ENCODE measurements around the gene PCSK5.

Gene PCSK5

GRCh38 chr9:76203373-76203772 is 312.9 kb downstream of the PCSK5 start:
- DNase-seq: no peak

- no peak for DNase-seq
These were observed 316.3 kb downstream of the PCSK5 start for GRCh38 chr9:76206821-76207220.

DNA sequence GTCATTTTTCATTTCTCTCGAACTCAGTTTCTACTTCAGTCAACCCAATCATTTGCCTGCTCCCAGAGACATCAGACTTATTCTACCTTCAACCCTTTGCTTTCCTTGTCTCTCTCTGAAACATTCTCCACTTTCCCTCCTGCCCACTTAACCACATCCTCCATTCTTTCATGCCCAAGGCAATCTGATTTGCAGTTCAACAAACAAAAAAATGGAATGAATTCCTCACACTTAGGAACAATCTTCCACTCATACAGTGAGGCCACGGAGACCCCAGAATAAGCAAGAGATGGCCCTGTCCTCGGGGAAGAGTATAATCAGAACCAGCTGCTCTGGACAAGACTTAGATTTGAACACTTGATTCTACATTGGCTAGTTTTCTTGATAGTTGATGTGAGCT is 323.3 kb downstream of the PCSK5 start:
- no peak for DNase-seq

GRCh38 chr9:76215066-76215465 is 324.6 kb downstream of the PCSK5 start:
- DNase-seq: no peak

DNA sequence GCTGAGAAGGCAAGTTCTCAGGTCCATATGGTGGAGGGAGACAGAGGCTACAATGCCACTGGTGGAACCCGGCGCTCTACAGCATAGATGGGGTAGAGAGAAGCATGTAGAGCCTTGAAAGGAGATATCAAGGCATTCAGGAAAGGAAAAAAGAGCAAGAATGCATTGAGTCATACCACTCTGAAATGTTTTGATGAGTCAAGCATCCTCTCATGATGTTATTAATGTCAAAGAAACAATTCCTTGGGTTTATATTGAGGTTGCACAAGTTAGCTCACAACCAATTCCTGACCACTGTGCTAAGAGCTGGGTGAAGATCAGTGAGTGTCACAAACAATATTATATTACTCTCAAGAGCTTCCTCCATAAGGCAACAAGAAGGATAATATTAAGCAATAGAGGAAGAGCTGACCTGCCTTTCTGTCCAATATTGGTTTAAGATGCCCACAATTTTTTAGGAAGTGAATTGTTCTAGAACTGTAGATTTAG is 325.7 kb downstream of the PCSK5 start:
- DNase-seq: no peak

GRCh38 chr9:76218117-76218885 is 327.8 kb downstream of the PCSK5 start:
- DNase-seq: no peak

DNA sequence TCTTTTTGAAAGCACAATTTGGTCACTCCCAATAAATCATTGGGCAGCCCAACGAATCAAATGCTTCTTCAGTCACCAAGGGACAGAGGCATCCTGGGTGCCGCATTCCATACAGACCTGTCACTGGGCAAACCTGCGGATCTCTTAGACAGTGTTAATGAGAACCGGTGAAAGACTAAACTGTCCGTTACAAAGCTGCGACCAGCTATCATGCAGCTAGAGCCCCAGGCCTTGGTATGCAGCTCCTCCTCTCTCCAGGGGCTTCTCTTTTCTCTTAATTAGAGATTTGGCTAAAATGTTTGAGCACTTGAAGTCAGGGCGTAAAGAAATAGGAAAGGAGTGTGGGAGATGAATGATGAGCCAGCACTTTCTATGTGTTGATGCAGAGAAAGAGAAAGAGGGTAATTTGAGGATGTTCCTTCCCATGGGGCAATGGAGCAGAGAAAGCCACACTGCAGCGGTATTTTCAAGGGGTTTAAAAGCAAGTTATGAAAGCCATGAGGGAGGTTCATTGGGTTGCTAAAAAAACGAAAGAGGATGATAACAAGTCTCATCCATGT is 328.5 kb downstream of the PCSK5 start:
- no peak for DNase-seq

- DNase-seq: no peak
These were observed 329.2 kb downstream of the PCSK5 start for GRCh38 chr9:76219560-76220151.

DNA sequence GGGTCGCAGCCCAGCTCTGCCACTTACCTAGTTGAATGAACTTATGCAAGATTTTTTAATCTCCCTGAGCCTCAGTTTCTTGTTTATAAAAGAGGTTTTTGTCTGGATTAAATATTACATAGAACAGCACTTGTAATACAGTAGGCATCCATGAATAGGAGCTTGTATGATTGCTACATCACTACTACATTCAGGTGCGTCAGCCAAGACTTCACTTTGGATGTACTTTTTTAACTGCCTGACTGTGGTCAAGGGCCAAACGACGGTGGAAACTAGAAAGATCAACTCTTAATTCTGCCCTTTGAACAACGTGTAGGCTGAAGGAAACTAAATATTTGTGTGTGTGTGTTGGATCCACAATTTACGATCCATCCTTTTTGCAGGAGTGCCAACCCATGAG is 330.9 kb downstream of the PCSK5 start:
- no peak for DNase-seq

DNA sequence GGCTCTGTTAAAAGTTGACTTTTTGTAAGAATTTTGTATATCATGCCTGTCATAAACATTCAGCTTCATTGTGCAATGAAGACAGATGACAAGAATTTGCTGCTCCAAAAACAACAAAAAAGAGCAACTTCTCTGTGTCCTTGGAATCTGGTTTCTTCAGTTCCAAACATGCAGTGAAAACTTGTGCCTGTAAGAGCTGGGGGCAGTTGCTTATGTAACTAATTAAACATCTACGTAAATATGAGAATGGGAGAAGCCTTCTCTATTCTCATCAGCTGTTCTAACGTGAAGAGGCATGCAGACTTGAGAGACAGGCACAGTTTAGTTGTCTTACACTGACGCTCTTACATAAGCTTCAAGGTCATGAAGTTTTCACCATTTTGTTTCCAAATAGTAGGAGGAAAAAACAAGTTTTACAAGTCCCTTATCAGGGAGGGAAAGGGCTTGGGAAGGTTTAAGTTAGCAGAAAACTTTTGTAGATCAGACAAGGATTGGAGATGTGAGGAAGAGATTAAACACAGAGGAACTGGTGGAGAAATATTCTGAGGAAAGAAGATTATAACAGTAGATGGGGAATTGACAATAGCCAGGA is 333.4 kb downstream of the PCSK5 start:
- DNase-seq: no peak

- no peak for DNase-seq
These were observed 336.7 kb downstream of the PCSK5 start for GRCh38 chr9:76227156-76227555.

DNA sequence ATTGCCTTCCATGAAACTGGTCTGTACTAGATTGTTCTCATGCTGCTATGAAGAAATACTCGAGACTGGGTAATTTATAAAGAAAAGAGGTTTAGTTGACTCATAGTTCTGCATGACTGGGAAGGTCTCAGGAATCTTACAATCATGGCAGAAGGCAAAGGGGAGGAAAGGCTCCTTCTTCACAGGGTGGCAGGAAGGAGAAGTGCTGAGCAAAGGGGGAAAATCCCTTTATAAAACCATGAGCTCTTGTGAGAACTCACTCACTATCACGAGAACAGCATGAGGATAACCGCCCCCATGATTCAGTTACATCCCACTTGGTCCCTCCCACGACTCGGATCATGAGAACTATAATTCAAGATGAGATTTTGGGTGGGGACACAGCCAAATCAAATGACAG is 340.5 kb downstream of the PCSK5 start:
- no peak for DNase-seq

- DNase-seq: no peak
These were observed 342.5 kb downstream of the PCSK5 start for GRCh38 chr9:76232861-76233489.

- no peak for DNase-seq
These were observed 350.1 kb downstream of the PCSK5 start for GRCh38 chr9:76240578-76240977.

DNA sequence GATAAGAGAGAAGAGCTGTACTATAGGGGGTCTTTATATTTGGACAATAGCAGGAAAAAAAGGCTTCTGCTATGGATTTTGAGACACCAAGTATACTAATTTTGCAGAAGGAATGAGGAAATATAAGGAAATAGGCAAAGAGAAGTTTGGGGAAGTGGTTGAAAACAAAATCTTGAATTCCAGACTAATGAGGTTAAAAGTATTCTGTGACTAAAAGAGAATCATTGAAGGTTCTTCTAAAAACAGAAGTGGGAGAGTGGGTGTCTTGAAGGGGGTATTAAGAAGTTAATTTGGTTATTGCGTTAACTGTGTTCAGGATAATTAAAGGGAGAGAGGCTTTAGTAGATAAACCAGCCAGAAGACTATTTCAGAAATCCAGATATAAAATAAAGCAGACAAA is 355.0 kb downstream of the PCSK5 start:
- no peak for DNase-seq

DNA sequence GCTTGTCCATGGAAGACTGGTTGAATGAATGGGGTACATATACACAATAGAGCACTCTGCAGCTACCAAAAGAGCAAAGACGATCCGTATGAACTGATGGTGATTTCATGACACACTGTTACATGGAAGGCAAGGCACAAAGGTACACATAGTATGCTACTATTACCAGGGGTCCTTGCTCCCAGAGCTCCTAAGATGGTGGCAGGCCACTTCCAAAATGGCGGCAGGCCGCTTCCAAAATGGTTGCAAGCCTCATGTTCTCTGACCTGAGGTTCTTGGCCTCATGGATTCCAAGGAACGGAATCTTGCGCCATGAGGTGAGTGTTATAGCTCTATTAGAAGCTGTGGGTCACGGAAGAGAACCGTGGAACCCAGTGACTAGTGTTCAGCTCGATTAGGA is 356.2 kb downstream of the PCSK5 start:
- DNase-seq: no peak

DNA sequence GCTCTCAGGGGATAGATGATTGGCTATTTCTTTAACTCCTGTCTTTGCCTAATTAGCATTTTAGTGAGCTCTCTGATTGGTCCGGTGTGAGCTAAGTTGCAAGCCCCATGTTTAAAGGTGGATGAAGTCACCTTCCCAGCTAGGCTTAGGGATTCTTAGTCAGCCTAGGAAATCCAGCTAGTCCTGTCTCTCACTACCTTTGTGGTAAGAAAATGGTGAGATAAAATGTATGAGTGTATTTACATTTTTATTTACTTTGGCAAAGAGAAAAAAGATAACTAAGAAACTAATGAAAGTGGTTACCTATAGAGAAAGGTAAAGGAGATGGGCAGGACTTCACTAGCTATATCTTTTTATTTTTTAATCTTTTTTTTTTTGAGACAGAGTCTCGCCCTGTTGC is 357.0 kb downstream of the PCSK5 start:
- DNase-seq: no peak

GRCh38 chr9:76249309-76249708 is 358.8 kb downstream of the PCSK5 start:
- DNase-seq: no peak

- DNase-seq: no peak
These were observed 365.4 kb downstream of the PCSK5 start for GRCh38 chr9:76255781-76256455.

GRCh38 chr9:76257311-76257710 is 366.8 kb downstream of the PCSK5 start:
- DNase-seq: no peak

- peak; percentile 97 for DNase-seq
These were observed 376.3 kb downstream of the PCSK5 start for GRCh38 chr9:76266649-76267283.

GRCh38 chr9:76267284-76267652 is 376.8 kb downstream of the PCSK5 start:
- DNase-seq: peak; percentile 97

Measured in NCI-H2227 treated with DMSO at 0.1 percent for 48 hours (cell line).